Ovary (tissue), 9 donors: ENCODE measurements around the gene ASTL. TPM values are rescaled to one million over a fixed set of nuclear protein-coding genes. Genes with fewer than 3 reads are reported as not detected.
"Not testable (repeated sequence)": the region's sequence is repeated elsewhere in the genome, so short reads cannot be mapped to it uniquely, and the experiment has no call there.

Experiments
- DNase-seq, 5 donors: peaks; one replicate each; pipeline ENCODE4 v3.0.0-alpha.2; 2019 to 2020
- H3K27ac ChIP-seq, 2 donors: fragments of 200-600 bp; one replicate each; pipeline versions ENCODE4 v1.5.1 to v1.8.0; 2019 to 2022
- H3K27me3 ChIP-seq: fragments of 200-600 bp; one replicate; pipeline ENCODE4 v1.8.0; 2022
- H3K36me3 ChIP-seq: fragments of 200-600 bp; sonication (generic); one replicate; pipeline ENCODE4 v1.5.1; 2019
- H3K4me1 ChIP-seq: one replicate; pipeline ENCODE4 v1.8.1; 2013; ENCODE audit warnings: mild to moderate bottlenecking, moderate library complexity; ENCODE audit not compliant: insufficient read depth
- H3K4me3 ChIP-seq: fragments of 200-600 bp; sonication (generic); one replicate; pipeline ENCODE4 v1.5.1; 2017
- H3K9me3 ChIP-seq, 2 donors: fragments of 200-600 bp in 1 of 2; sonication (generic) in 1 of 2; one replicate each; pipeline versions ENCODE4 v1.5.1 to v1.8.1; 2013 to 2019; ENCODE audit warnings: mild to moderate bottlenecking in 1 of 2, moderate library complexity in 1 of 2
- EP300 ChIP-seq: sonication (generic); formaldehyde crosslinking; IDR thresholded peaks from one replicate; pipeline ENCODE4 v1.6.1; 2017; ENCODE audit warnings: antibody characterized with exemption
- POLR2A ChIP-seq: fragments of 450-650 bp; IDR thresholded peaks from one replicate; pipeline ENCODE4 v1.6.1; 2017; ENCODE audit warnings: antibody characterized with exemption, mild to moderate bottlenecking, moderate library complexity
- WGBS, 3 donors: extraction: QIAGEN DNeasy Blood & Tissue Kit in 1 of 3; methylation state at CpG; one replicate each; pipeline versions ENCODE4 v1.1.5 to v1.1.7; 2013 to 2017; 5-methylcytosine and 5-hydroxymethylcytosine counted together
- intact Hi-C, 4 donors: fragments of 100-400 bp; cut with DNase I; formaldehyde crosslinking; loops; one replicate each; pipeline versions ENCODE4 v1.11.0 to v1.15.1; 2022 to 2023
- polyA plus RNA-seq, 2 donors: library from polyadenylated mRNA; stranded (reverse); fragments of 200-250 nt in 1 of 2; fragments of 350-450 nt in 1 of 2; fragmentation: Illumina TruSeq in 1 of 2; extraction: RNeasy Lipid Tissue Mini Kit (QIAGEN cat#74804) in 1 of 2; gene quantifications; one replicate each; pipeline ENCODE4 v1.2.3, GENCODE V29; 2013 to 2014
- total RNA-seq, 7 donors: library from RNA; depleted of rRNA in 2 of 7; stranded (reverse); fragments of >200 nt in 2 of 7; fragmentation: NEBNext Ultra II Directional in 3 of 7; extraction: Animal tissue kit (Norgen Biotek cat#: 25700) in 3 of 7; gene quantifications; one replicate each; pipeline versions ENCODE4 v1.1.0 to v1.2.4, GENCODE V29; 2016 to 2023
- TF ChIP-seq, protein P1 (sequence below), 3 donors: fragments of 450-650 bp in 2 of 3; fragments of 200-600 bp in 1 of 3; IDR thresholded peaks; one replicate each; pipeline versions ENCODE4 v1.5.1 to v1.8.0; 2016 to 2022; ENCODE audit warnings: antibody characterized with exemption in 3 of 3, mild to moderate bottlenecking in 1 of 3
- donor health status: DM: no; HTN: no; CAD: no; lungs with moderate emphysema.
- donor health status: DM: no; HTN: no; CAD: no.
- donor health status: Bipolar disorder and iron deficiency.
- donor health status: DM: yes; HTN: yes; CAD: no.
- donor health status: DM: no; HTN: no; CAD: no.
- donor health status: DM: yes; HTN: yes; CAD: no.

The ASTL gene
- total and polyA plus RNA-seq, 9 donors: 0.15 to 1.7 (median 0.67) TPM; not detected in 4

DNA sequence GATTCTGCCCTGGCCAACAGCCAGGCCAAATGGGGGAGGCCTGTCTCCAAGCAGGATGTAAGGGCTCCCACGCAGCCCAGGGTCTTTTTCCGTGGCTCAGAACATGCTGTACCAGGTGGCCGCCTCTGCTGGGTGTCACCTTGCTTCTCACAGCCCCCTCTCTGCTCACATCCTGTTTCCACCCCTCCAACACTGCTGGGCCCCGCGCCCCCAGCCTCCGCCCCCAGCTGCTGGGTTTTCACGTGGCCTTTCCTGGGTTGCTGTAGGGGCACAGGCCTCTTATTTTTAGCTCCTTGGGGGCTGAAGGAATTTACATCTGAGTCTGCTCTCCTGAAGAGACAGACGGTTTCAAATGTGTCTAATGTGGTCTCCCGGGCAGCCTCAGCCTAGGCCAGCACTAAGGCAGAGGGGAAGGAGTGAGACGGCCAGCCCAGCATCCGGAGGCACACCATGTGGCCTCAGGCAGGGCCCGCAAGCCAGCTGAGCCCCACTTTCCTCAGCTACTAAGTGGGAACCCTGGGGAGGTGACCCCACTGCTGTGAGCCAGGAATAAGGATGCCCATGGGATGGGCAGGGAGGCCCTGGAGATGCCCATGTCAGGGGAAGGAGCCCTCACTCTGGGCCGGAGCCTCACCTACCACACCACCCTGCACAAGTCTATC is 25.6 kb upstream of the ASTL start:
- H3K4me1 ChIP-seq: no peaks in the 10 kb centered on the region
- TF ChIP-seq, protein P1, sequence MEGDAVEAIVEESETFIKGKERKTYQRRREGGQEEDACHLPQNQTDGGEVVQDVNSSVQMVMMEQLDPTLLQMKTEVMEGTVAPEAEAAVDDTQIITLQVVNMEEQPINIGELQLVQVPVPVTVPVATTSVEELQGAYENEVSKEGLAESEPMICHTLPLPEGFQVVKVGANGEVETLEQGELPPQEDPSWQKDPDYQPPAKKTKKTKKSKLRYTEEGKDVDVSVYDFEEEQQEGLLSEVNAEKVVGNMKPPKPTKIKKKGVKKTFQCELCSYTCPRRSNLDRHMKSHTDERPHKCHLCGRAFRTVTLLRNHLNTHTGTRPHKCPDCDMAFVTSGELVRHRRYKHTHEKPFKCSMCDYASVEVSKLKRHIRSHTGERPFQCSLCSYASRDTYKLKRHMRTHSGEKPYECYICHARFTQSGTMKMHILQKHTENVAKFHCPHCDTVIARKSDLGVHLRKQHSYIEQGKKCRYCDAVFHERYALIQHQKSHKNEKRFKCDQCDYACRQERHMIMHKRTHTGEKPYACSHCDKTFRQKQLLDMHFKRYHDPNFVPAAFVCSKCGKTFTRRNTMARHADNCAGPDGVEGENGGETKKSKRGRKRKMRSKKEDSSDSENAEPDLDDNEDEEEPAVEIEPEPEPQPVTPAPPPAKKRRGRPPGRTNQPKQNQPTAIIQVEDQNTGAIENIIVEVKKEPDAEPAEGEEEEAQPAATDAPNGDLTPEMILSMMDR (IDR thresholded peaks at IDR 0.05): no peak
- TF ChIP-seq POLR2A: no peak
- no peak for TF ChIP-seq EP300
- no peaks in the 10 kb centered on the region for H3K27me3 ChIP-seq
- H3K9me3 ChIP-seq: no peaks in the 10 kb centered on the region
- H3K4me3 ChIP-seq: no peak overlapping the region
- DNase-seq: no peak
- no peak overlapping the region for H3K27ac ChIP-seq
- intact Hi-C loops: no loop called here
- H3K36me3 ChIP-seq: no peaks in the 10 kb centered on the region
- 40 to 49% (median 43%) methylated on average over 13 of the region's 13 CpGs for WGBS, 3 donors

DNA sequence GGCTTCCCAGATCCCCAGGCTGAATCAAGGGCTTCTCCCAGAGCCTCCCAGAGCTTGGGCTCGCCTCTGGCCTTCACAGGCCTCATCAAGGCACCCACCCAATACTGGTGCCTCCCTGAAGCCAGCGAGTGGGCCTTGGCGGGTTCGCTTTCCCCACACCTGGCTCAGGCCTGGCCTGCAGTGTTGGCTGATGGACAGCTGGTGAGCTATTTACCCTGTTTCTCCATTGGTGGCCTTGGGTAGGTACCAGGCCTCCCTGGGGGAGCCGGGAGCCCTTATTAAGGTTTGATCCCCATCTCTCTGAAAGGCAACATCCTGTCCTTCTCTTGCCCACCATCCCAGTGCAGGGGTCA is 25.1 kb upstream of the ASTL start:
- Histone ChIP-seq H3K4me3 (no peak overlapping the region), H3K27me3 (no peaks in the 10 kb centered on the region), H3K9me3 (no peaks in the 10 kb centered on the region), H3K27ac (no peak overlapping the region), H3K4me1 (no peaks in the 10 kb centered on the region), H3K36me3 (no peaks in the 10 kb centered on the region)
- intact Hi-C loops: no loop called here
- 72 to 87% (median 74%) methylated on average over 5 of the region's 5 CpGs for WGBS, 3 donors
- DNase-seq: no peak
- TF ChIP-seq EP300 (no peak), POLR2A (no peak)
- TF ChIP-seq, protein P1 (IDR thresholded peaks at IDR 0.05): no peak

DNA sequence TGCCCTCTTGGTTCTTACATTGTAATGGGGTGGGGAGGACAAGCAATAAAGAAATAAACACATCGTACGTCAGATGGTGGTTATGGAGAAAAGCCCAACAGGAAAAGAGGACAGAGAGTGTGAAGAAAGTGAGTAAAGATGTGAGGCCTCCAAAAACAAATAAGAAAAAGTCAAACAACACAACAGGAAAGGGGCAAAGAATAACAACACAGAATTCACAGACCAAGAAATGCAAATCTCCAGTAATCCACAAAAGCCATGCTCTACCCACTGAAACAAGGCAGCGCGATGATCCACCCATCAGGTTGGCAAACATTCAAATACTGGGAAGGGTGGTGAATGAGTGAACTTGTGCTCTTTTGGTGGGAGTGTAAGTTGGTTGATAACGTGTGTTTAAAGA is 23.6 kb upstream of the ASTL start:
- Histone ChIP-seq H3K4me3 (no peak overlapping the region), H3K27me3 (no peaks in the 10 kb centered on the region), H3K36me3 (no peaks in the 10 kb centered on the region), H3K27ac (no peak overlapping the region), H3K9me3 (no peaks in the 10 kb centered on the region), H3K4me1 (no peaks in the 10 kb centered on the region)
- TF ChIP-seq POLR2A (no peak), EP300 (no peak)
- TF ChIP-seq, protein P1 (IDR thresholded peaks at IDR 0.05): no peak
- WGBS, 3 donors: 28 to 42% (median 36%) methylated on average over 5 of the region's 5 CpGs
- intact Hi-C loops: no loop called here
- DNase-seq: no peak

DNA sequence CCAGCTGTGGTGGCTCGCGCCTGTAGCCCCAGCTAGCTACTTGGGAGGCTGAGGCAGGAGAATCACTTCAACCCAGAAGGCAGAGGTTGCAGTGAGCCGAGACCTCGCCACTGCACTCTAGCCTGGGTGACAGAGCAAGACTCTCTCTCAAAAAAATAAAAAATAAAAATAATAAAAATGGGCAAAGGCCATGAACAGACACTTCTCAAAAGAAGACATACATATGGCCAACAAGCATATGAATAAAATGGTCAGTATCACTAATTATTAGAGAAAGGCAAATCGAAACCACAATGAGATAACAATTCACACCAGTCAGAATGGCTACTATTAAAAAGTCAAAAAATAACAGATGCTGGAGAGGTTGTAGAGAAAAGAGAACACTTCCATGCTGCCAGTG is 22.1 kb upstream of the ASTL start:
- H3K9me3 ChIP-seq, intact Hi-C loops, H3K27ac ChIP-seq, H3K36me3 ChIP-seq, H3K4me3 ChIP-seq, H3K27me3 ChIP-seq, H3K4me1 ChIP-seq, DNase-seq: not testable (repeated sequence)
- WGBS, 3 donors: 96 to 98% (median 96%) methylated on average over 5 of the region's 5 CpGs

GRCh38 chr2:96159084-96159830 is 21.0 kb upstream of the ASTL start:
- intact Hi-C loops: no loop called here
- no peaks in the 10 kb centered on the region for H3K4me1 ChIP-seq
- DNase-seq: no peak
- WGBS, 3 donors: 77 to 78% (median 77%) methylated on average over 17 of the region's 17 CpGs
- H3K36me3 ChIP-seq: no peaks in the 10 kb centered on the region
- H3K9me3 ChIP-seq: no peaks in the 10 kb centered on the region
- TF ChIP-seq EP300 (no peak), POLR2A (no peak)
- TF ChIP-seq, protein P1 (IDR thresholded peaks at IDR 0.05): no peak
- no peaks in the 10 kb centered on the region for H3K27me3 ChIP-seq
- H3K4me3 ChIP-seq: no peak overlapping the region
- no peak overlapping the region for H3K27ac ChIP-seq
